HG02970 (cell line): Measurements from ENCODE around the gene DCAF15.
"Not testable (repeated sequence)": the region's sequence is repeated elsewhere in the genome, so short reads cannot be mapped to it uniquely, and the experiment has no call there.

Experiments used
- ATAC-seq: cut with Tn5 transposase; IDR thresholded peaks from one replicate; pipeline ENCODE4 v1.9.1; 2021; ENCODE audit warnings: mild to moderate bottlenecking, moderate library complexity, moderate number of reproducible peaks; ENCODE audit not compliant: unreplicated experiment, low FRiP score

Gene DCAF15

DNA sequence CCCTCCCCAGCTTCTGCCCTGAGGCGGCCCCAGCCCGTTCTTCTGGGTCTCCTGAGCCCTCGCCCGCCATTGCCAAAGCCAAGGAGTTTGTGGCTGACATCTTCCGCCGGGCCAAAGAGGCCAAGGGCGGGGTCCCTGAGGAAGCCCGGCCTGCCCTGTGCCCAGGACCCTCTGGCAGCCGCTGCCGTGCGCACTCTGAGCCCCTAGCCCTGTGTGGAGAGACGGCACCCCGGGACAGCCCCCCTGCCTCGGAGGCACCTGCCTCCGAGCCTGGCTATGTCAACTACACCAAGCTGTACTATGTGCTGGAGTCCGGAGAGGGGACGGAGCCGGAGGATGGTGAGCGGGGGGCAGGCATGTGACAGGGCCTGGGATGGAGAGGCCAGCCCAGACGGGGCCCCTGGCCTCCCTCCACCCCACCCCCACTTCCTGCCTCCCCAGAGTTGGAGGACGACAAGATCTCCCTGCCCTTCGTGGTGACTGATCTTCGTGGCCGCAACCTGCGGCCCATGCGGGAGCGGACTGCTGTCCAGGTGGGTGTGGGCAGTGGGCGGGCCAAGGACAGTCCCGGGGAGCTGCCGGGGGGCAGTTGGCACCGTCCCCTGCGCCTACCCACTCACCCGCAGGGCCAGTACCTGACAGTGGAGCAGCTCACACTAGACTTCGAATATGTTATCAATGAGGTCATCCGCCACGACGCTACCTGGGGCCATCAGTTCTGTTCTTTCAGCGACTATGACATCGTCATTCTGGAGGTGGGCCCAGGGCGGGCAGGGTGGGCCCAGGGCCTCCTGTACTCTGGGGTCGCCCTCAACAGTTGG, 7.0 kb downstream of the DCAF15 start:
- ATAC-seq, result no peak

DNA sequence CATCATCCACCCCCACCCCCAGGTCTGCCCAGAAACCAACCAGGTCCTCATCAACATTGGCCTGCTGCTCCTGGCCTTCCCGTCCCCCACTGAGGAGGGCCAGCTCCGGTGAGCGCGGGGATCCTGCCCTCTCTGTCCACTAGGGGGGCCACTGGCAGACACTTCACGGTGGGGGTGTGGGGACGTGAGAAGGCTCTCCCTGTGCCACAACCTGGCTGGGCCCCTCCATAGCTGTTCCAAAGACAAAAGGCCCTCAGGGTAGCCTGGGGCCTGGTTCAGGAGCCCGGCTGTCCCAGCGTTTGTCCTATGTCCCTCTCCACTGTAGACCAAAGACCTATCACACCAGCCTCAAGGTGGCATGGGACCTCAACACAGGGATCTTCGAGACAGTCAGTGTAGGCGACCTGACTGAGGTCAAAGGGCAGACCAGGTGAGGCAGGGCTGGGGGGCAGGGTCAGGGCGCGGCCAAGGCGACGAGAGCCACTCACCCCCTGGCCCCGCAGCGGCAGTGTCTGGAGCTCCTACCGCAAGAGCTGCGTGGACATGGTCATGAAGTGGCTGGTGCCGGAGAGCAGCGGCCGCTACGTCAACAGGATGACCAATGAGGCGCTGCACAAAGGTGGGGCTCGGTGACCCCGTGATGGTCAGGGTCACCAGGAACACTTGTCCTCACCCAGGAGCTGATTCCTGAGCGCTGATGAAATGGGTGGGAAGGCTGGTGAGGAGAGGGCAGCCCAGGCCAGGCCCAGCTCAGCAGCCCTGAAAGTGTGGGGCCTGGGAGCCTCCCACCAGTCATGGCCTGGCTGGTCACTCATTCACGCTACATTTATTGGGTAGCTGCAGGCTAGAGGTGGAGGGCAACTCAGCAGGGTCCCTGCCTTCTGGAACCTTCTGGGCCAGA, 7.9 kb downstream of the DCAF15 start:
- ATAC-seq, result no peak

DNA sequence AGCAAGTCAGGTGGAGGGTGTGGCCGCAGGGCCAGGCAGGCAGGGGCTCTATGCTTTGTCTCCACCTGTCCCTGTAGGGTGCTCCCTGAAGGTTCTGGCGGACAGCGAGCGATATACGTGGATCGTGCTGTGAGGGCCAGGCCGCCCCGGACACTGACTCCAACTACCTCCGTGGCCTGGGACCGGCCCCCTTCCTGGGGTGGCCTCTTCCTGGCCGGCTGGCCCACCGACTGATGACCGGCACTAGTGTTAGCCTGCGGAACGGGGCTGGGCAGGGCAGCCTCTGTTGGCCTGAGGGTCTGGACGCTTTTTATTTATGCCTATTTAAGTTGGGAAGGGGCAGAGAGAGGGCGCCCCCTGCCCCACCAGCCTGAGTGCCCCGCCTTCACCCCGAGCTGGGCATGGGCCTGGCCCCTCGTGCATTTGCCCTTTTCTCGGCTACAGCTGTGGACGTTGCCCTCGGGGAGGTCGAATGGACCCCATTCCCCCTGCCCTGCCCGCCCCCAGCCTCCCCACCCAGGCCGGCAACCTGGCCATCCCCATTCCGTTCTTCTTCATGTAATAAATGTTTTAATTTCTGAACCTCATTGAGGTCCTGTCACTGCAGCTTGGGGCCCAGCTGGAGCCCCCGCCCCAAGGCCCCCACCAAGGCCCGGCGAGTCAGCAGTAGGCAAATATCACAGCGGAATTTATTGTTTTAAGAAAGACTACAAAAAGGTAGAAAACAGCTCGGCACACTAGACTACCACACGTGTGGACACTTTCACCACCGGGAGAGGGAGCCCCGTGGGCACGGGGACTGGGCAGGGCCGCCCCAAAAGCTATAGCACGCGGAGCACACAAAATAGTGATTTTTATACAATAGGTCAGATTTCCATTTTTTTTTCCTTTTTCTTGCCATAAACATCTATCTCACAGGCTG, 8.8 kb downstream of the DCAF15 start:
- no peak for ATAC-seq

DNA sequence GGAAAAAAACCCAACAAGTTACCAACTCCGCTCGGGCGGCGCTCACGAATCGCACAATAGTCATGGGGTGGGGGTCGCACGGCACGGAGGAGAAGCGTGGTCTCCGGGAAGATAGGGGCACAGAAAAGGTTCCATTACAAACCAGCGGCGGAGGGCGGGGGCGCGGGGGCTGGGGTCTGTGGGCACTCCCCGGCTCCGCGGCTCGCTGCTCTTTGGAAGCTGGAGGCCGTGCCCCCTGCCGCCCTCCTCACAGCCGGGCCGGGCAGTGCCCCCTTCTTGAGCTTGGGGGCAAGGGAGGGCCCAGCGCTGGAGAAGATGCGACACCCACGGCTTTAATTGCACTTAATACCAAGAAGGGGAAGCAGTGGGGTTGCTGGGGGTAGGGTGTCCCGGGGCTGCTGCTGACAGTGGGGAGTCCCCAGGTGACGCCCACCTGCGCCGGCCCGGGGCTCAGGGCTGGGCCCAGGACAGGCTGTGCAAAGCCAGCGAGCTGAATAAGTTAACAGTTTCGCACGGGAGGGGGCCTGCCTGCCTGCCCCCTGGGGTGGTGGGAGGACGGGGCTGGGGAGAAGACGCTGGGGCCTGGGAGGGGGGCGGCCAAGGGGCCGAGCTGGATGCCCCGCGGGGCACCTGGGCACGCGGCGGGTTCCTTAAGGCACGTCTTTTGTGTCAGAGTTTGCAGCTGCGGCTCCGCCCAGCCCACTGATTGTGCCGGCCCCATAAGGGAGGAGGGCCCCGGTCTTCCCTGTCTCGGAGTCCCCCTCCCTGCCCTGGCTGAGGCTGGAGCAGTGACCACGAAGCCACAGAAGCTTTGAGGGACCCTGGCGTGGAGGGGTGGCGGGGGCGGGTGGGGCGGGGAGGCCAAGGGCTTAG, 9.8 kb downstream of the DCAF15 start:
- no peak for ATAC-seq

DNA sequence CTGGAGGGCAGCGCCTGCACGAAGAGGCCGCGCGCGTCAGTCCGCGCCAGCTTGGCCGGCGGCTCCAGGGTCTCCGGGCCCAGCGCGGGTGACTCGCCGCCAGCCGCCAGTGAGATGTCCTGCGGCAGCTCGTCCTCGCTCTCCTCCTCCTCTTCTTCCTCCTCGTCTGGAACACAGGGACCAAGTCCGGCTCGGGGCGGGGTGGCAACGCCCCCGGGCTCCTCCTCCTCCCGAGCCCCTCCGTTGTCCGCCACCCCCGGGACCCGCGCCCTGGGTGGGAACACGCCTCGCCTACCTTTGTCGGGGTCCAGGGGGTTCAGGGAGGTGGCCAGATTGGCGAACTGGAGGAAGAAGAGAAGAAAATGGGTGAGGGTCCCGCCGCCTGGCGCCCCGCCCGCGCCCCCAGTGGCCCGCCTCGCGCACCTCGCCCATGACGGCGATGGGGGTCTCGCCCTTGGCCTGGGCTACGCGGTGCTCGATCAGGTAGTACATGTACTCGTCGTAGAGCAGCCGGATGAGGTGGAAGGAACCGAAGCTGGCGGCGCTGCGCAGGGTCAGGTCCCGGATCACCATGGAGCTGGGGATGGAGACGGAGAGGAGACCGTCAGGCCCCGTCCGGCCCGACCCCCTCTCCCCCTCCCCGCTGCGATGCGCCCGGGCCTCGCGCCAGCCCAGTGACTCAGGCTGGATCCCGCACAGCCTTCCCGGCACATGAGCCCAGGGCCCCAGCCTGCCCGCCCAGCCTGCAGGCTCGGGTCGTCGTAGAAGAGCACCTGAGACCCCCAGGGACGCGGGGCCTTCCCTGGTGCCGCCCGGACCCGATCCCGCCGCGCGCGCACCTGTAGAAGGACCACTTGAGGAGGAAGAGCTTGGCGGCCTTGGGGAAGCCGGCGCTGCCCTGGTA, 10.6 kb downstream of the DCAF15 start:
- no peak for ATAC-seq

DNA sequence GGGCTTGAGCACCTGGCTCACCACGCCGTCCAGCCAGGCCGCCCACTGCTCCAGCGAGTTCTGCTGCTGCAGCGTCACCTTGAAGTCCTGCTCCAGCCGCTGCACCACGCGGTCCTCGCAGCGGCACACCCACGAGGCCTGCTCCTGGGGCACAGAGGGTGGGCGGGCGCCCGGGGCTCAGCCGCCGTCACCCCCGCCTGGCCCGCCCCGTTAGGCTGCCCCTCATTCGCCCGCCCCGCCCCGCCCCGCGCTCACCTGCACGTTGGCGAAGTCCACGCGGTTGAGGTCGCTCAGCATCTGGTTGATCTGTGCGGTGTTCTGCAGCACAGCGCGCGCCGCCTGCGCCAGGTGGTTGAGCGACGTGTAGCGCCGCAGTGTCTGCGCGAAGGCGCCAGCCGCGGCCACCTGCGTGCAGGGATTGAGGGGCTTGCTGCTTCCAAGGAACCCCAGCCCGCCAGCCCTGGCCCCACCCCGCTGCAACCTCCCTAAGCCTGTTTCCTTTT, 11.3 kb downstream of the DCAF15 start:
- ATAC-seq, result no peak

DNA sequence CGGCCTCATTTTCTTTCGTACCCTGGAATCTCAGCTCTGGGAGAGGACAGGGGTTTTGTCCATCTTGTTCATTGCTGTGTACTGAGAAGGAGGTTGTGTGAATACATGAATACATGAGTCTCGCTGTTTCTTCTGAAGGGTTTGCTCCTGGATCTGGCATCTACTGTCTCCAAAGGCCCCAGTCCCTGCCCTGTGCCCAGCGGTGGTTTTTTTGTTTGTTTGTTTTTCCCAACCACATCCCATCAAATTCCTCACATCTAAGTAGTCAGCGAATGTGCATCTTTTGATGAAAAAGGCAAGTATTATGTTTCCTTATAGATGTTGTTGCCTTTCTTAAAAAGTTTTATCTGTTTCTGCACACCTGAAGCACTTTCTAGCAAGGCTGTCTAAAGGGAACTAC, 12.5 kb downstream of the DCAF15 start:
- ATAC-seq, result no peak

DNA sequence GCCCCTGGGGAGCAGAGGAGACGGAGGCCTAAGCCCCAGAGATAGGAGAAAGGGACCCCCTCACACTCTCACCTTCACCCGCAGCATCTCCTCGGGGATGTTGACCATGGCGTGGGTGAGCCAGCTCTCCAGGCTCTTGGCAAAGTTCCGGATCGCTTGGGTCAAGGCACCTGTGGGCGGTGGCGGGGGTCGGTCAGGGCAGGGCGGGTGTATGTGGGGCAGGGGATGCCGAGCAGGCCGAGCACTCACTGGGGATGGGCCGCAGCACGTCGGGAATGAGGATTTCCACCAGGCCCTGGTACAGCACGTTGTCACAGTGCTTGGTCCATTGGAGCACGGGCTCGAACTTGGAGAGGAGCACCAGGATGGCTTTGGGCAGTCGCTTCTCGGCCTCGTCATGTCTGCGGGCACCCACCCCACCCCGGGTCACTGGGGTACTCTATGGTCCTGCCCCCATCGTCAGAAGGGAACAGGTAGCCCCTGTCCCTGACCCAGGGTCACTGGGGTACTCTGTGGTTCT, 13.1 kb downstream of the DCAF15 start:
- no peak for ATAC-seq

DNA sequence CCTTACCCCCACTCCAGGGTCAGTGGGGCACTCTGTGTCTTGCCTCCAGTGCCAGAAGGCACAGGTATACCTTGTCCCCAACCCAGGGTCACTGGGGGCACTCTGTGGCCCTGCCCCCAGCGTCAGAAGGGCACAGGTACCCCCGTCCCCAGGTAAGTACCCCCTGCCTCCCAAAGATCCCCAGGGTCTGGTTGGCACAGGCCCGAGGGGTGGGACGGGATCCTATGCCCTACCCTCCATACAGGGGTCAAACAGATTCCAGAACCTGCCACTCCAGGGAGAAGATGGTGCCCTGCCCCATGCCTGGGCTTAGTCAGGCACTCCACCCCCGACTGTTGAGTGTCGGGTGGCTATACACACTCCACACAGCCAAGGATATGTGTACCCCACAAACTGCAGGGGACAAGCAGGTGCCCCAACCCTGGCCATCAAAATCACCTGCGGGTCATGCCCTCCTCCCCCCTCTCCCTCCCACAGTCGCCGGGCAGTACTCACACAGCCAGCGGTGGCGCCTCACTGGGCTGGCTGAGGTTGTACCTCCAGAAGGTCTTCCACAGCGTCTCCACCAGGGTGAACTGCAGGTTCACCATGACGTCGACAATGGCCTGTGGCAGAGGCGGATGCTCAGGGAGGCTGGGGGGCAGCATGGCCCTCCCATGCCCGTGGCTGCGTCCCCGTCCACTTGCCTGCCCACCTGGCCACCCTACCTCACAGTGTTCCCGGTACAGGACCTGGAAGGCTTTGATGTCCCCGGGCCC, 13.8 kb downstream of the DCAF15 start:
- ATAC-seq, result no peak

DNA sequence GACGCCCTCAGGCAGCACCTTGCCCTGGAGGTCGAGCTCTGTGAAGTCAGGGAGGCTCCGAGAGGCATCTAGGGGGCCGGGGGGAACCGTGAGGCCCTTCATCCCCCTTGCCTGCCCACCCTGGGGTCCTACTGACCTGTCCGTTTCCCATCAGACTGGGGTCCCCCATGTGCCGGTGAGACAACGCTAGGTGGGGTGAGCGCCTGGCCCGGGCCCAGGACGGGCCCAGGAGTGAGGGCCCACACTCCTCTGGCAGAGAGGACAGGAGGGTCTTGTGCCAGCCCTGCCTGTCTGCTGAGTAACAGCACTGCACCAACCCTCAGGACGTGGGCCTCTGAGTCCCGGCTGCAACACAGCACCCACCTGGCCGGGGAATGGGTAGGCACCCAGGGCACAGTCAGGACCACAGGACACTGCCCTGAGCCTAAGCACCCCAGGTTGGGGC, 14.4 kb downstream of the DCAF15 start:
- no peak for ATAC-seq

DNA sequence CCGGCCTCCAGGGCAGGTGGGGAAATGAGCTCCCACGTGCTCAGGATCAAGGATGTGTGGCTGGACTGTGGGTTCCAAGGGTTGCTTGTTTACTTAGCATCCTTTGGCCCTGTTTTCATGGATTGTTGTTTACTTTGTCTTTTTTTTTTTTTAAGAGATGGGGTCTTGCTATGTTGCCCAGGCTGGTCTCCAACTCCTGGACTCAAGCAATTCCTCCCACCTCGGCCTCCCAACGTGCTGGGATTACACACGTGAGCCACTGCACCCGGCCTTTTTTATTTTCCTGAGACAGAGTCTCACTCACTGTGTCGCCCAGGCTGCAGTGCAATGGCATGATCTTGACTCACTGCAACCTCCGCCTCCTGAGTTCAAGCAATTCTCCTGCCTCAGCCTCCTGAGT, 14.9 kb downstream of the DCAF15 start:
- not testable (repeated sequence) for ATAC-seq

DNA sequence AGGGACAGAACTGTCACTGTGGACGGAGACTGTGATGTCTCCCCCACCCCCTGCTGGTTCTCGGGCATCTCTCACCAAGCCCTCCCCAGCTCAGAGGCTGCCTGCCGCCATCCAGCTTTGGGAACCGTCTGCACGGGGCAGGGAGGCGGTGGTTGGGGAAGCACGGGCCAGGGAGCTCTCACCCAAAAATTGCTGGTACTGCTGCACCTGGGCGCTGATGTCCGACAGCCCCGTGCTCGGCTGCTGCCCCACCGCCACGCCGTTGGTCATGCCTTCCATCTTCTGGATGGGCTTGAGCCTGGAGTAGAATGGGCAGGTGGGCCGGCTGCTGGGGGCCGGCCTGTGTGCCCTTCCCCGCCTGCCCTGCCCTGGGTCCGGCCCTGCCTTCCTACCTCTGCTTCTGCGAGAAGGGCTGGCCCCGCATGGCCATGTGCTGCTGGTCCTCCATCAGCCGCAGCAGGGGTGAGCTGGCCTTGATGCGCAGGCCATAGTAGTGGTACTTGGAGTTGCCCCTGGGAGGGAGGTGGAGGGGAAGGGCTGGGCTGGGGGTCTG, 16.1 kb downstream of the DCAF15 start:
- no peak for ATAC-seq

DNA sequence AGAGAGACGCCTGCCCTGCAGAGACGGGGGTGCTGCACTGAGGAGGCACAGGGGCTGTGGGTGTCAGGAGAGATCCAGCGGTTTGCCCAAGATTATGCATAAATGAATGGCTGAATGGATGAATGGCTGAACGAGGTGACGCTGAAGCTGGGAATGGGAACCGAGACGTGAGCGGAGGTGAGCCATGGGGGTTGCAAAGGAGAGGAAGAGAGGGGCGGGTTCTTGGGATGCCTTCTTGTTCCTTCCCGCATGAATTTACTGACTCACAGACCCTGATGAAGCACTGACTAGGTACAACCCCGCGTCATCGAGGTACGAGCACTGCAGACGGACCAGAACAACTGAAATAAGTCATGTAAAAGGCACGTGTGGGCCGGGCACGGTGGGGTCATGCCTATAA, 16.7 kb downstream of the DCAF15 start:
- no peak for ATAC-seq

DNA sequence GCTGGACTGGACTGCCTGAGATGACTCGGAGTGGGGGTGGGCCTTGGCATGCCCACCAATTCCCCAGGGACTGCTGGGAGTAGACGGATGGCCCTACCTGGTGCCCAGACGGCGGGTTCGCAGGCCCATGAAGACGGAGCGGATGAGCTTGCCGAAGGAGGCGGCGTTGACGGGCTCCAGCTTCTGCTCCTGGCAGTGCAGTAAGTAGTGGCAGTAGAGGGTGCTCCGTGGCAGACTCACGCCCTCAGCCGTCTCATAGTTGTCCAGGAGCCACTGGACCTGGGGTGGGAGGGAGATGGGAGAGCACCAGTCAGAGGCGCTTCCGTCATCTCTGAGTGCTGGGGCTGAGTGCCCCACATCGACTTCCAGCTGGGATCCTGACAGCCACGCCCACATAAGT, 17.6 kb downstream of the DCAF15 start:
- no peak for ATAC-seq

DNA sequence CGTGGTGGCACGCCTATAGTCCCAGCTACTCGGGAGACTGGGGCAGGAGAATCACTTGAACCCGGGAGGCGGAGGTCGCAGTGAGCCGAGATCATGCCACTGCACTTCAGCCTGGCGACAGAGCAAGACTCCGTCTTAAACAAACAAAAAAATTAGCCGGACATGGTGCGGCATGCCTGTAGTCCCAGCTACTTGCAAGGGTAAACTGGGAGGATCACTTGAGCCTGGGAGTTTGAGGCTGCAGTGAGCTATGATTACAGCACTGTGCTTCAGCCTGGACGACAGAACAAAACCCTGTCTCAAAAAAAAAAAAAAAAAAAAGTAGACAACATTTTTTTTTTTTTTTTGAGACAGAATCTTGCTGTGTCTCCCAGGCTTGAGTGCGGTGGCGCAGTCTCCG, 19.6 kb downstream of the DCAF15 start:
- ATAC-seq, result not testable (repeated sequence)

DNA sequence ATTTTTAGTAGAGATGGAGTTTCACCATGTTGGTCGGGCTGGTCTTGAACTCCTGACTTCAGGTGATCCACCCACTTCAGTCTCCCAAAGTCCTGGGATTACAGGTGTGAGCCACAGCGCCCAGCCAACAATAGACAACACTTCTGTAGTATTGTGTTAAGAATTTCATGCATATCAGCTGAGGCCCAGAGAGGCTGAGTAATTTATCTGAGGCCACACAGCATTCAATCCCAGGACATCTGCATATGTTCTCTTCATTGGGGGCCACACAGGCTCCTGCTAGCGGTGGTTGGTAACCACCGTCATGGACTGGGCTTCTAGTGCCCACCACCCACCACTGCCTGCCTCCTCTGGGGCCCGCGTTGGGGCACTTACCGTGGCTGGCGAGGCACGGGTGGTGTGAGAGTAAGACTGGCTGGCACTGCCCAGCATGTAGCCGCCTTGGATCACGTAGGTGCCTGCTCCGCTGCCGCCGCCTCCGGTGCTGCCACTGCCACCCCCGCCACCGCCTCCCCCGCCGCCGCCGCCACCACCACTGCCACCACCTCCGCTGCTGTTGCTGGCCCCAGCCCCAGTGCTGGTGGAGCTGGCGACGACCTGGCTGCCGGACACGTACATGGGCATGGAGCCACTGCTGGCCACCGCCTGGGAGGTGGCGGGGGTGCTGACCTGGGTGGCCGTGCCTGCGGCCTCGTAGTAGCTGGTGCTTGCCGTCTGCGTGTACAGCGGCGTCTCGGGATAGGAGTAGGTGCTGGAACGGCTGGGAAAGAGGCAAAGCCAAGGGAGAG, 20.3 kb downstream of the DCAF15 start:
- no peak for ATAC-seq
